ENCODE measurements around the gene PDSS2.
"Not testable (repeated sequence)": the region's sequence is repeated elsewhere in the genome, so short reads cannot be mapped to it uniquely, and the experiment has no call there.

PDSS2 gene

DNA sequence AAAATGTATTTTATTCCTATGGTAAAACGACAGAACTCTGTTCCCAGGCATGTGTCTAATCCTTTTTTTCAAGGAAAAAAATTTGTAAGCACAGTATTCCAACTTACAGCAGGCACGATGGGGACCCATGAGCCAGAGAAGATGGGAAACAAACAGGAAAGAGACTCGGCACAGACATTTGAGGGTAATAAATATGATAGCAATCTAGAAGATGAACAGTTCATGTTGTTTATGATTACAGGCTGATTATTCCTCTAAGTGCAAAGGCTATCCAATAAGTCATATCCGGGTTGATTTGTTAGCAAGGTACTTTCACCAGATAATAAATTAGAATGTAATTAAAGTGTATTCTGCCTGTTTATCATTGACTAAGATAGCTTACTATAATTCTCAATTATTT, 43.2 kb downstream of the PDSS2 start:
- no peak for DNase-seq

DNA sequence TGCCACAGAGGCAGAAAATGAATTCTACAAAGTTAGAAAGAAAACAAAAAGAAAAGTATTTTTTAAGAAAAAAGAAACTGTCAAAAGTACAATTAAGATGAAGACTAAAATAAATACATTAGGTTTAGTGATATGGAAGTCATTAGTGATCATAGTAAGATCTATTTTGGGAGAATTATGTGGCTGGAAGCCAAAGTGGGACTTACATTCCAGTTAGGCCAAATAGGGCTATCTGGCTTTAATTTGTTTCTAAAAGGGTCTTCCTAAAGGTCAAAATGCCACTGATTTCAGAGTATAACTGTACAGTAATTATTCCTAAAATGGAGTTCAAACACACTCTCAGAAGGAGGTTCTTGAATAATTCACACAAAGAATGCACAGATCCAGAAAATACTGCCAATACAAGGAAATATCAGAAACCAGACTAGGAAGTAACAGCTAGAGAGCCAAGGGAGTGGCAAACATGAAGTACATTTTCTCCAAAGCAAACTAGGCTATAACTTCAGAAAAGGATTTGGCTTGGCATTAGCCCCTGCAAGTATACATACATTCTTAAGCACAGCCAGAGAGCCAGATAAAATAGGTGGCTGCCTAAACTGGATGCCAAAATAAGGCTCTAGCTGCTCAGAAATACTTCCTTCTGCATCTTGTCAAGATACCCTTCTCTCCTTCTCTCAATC, 45.3 kb downstream of the PDSS2 start:
- no peak for DNase-seq

DNA sequence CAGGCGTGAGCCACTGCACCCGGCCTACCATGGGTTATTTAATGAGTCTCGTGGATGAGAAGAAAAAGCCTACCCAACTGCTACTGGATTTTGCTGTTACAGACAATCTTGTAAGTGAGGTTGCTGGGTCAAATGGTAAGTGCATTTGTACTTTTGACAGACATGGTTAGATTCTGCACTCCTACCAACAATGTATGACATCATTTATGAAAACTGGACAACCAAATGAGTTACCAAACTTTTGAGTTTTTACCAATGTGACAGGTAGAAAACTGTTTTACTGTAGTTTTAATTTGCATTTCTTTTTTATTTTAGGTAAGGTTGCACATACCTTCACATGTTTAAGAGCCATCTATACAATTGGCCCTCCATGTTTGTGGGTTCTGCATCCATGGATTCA, 48.2 kb downstream of the PDSS2 start:
- DNase-seq, result no peak

DNA sequence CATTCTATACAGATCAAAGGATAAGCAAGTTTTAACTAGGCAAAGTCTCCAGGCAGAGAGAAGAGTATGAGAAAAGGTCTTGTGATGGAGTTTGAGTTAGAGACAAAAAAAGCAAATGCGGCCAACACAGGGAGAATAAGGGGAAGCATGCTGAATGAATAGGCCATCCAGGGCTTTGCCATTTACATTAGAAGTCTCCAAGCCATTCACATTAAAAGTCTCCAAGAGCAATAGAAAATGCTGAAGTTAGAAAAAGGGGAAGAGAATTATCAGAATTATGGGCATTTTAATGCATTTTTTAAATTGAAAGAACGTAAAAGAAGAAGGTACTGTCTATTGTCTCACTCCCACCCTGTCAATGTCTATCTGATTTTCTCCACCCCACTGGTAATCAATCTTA, 49.4 kb downstream of the PDSS2 start:
- no peak for DNase-seq

DNA sequence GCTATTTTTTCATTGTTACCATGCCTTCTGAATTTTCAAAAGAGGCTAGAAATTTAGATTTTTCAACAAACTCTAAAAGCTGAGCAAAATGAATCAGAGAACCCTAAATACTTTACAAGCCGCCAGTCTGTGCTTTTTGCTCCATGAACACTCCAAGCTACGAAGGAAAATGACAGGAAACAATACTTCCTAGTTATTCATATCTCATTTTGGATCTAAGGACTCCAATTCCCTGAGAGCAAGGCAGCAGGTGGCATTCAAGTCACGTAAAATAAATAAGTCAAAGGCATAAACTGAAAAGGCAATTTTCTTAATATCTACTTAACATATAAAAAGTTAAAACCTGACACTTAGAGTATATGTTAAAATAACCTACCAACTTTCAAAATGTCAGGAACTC, 50.6 kb downstream of the PDSS2 start:
- DNase-seq, result no peak

DNA sequence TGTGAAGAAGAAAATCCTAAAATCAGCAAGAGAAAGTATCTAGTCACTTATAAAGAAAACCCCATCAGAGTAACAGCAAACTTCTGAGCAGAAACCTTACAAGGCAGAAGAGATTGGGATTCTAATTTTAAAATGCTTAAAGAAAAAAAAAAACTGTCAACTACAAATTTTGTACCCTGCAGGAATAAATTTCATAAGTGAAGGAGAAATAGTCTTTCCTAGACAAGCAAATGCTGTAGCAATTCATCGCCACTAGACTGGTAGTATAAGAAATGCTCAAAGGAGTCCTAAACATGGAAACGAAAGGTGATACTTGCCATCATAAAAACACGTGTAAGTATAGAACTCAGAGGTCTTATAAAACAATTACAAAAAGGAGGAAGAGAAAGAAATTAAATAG, 54.4 kb downstream of the PDSS2 start:
- DNase-seq, result no peak

DNA sequence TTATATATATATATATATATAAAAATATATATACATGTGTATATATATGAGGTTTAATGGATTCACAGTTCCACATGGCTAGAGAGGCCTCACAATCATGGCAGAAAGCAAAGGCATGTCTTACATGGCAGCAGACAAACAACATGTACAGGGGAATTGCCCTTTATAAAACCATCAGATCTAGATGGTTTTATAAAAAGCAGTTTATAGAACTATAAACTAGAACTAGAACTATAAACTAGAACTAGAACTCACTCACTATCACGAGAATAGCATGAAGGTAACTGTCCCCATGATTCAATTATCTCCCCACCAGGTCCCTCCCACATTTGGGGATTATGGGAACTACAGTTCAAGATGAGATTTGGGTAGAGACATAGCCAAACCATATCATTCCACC, 56.8 kb downstream of the PDSS2 start:
- no peak for DNase-seq

DNA sequence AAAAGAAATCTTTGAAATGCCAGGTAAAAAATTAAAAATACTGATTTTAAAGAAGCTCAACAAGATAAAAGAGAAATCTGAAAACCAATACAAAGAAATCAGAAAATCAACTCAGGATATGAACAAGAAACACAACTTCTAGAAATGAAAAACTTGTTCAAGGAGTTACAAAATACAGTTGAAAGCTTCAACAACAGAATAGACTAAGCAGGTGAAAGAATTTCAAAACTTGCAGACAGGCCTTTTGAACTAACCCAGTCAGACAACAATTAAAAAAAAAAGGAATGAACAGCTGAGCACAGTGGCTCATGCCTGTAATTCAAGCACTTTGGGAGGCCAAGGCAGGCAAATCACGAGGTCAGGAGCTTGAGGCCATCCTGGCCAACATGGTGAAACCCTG, 57.8 kb downstream of the PDSS2 start:
- DNase-seq, result no peak

DNA sequence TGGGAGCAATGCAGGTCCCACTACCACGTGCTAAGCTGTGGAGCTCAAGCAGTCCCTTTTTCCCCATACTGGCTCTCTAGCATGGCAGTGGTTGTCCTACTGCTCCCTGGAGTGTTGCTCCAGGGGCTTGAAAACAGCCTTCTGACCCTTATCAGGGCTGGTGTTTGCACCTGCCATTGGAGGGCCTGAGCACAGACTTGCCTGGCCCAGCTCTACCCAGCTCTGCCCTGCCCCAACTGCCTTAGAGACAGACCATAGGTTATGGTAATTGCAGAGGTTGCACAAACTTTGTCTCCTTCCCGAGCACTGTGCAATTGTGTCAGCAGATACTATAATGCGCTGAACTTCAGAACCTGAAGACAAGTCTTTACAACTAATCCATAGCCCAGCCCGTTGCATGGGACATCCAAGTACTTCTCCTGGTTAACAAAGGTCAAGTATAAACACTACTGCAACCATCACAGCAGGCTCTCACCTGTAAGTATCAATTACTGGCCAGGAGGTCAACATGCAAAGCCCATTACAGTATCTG, 58.7 kb downstream of the PDSS2 start:
- no peak for DNase-seq

DNA sequence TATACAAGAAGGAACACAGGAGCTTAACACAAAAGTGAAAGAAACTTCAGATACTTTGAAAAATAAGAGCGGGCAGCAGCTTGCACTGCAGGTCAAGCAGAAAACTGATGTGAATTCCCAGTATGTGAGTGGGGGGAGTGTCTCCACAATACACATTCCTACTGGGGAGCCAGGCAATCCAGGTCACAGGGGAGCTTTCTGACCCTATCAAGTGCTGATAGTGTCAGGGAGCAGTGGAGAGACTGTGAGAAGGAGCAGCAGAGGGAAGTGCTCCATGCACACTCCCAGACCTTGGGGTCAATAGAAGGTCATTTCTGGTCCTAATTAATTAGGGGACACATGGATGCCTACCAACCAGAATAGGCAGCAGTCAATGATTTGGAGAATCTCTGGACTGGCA, 59.4 kb downstream of the PDSS2 start:
- DNase-seq, result no peak

DNA sequence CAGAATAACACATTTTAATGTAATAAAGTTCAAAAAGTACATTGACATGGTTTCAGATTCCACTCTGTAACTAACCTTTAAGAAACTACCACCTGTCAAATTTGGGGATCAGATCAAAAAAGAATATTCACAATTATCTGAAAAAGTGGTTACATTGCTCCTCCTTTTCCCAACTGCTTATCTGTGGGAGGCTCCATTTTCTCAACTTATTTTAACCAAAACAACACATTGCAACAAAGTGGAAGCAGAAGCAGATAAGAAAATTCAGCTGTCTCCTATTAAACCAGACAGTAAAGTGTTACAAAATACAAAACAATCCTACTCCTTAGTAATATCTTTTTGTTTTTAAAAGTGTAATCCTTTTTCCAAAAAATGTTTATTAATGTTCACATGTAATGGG, 61.4 kb downstream of the PDSS2 start:
- DNase-seq, result no peak

DNA sequence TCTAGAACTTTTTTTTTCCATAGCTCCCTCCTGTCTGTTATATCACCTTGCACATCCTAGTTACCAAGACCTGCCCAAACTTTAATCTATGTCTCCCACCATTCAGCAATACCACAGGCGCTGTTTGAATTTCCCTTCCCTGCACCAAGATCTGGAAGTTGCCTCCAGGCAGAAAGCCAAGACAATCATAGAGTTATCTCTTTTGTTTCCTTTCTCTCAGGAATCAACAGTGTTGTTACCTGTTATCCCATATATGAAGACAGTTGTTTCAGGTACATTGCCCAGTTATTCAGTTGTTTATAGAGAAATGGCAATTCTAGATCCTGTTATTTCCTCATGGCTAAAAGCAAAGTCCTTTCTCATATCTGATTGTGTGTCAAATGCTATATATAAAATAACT, 63.2 kb downstream of the PDSS2 start:
- DNase-seq, result no peak

DNA sequence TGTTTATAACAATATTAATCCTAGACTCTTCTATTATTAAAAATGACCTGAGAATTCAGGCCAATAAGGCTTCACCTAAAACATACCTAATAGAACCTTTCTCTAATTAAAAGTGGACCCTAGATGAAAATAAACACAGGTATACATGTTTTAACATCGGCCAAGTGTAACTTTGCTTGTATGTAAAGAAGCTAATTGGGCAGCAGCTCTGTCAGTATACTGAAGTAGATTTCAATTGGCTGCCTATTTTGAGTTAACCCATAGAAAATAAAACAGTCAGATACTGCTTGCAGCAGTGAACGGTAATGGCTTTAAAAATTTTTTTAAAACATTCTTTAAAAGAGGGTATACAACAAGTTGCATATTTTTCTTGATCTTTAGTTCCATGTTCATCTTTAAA, 67.3 kb downstream of the PDSS2 start:
- no peak for DNase-seq

DNA sequence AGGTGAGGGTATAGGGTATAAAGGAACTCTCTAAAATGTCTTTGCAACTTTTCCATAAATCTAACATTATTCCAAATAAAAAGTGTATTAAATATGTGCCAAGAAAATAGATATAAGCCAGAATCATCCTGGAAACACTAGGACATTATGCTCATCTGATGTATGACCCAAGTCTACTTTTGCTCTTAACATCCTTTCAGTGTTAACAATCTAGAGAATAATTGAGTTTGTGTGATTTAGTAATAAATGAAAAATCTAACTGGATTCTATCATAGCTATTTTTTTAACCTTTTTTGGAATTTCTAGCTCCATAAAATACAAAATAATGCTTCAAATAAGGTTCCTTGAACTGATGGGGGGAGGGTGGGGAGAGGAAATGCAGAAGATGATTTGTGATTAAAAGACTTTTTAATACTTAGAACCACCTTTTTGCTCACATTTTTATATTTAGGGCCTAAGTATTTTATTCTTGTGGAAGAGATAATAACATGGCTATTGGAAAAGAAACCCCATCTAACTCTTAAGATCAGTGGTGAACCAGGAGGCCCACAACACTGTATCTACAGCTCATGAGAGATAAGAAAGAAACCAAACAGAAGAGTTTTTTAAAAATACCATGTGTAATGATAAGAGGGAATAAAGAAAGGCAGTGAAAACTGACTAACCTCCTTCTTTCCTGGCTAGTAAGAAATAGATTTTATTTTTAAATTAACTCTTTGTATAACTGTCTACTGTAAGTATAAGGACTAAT, 68.5 kb downstream of the PDSS2 start:
- no peak for DNase-seq

DNA sequence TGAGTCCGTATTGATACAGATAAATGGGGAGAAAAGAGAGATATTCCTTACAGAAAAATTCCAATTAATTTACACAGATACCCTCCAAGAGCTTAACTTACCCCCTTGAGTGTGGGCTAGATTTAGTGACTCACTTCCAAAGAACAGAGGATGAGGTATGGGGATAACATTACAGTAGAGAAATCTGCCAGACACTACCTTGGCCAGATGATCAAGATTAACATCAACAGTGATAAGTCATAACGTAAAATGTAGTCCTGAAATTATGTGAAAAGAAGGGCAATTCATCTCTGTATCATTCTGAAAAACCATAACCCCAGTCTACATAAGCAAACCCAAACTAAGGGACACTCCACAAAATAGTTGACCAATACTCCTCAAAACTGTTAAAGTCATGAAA, 69.3 kb downstream of the PDSS2 start:
- no peak for DNase-seq

DNA sequence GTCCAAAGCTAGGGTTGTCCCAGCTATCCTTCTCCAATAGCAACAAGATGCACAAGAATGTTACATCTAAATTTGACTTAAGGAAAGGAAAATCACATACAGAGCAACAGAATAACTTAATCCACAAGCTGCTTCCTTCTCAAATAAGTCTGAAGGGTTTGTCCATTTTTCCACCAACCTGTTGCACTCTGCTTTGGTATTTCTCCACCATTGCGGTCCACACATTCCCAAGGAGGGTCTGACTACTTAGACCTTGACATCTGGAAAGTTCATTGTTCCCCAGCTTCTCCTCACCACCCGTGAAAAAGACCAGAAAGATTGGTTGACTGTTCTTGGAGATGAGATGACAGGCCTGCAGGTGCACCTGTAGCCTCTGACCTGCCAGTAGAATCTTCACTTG, 72.5 kb downstream of the PDSS2 start:
- no peak for DNase-seq

DNA sequence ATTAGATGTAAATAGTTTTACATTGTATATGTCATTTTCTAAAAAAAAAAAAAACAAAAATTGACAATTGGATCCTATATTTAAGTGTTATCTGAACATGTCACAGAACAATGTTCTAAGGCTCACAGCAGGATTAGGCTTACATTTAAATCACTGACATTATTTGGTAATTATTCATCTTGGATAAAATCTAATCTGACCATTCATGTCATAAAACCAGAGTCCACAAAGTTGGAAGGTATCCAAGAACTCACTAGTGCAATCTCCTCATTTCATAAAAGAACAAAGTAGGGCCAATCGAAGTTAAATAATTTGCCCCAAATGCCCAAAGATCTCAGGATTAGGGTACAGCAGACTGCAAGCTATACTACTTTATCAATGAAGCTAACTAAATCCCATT, 73.0 kb downstream of the PDSS2 start:
- DNase-seq, result no peak

DNA sequence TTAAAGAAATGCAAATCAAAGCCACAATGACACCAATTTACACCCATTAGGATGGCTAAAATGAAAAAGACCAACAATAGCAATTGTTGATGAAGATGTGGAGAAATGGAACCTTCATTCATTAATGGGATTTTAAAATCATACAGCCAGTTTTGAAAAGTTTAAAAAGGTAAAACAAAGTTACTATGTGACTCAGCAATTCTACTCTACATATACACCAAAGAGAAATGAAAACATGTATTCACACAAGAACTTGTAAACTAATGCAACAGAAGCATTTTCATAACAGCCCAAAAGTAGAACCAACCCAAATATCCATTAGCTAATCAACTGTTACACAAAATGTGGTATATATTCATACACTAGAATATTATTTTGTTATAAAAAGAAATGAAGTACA, 75.7 kb downstream of the PDSS2 start:
- DNase-seq, result no peak

DNA sequence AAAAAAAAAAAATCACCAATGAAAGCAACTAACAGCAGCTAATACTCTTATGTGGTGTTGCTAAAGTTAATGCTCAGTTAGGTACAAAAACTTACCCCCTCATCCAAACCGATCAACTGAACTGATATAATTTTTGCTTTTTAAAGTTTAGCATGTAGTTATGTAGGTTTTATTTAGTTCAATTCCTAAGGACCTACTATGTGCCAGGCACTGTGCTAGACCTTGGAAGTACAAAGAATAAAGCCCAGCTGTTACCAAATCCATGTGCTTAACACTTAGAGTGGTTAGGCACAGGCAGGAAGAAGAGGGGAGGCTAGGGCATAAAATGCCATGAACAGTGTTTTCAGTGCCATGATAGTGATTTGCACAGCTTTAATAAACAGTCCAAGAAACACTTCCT, 85.1 kb downstream of the PDSS2 start:
- no peak for DNase-seq

DNA sequence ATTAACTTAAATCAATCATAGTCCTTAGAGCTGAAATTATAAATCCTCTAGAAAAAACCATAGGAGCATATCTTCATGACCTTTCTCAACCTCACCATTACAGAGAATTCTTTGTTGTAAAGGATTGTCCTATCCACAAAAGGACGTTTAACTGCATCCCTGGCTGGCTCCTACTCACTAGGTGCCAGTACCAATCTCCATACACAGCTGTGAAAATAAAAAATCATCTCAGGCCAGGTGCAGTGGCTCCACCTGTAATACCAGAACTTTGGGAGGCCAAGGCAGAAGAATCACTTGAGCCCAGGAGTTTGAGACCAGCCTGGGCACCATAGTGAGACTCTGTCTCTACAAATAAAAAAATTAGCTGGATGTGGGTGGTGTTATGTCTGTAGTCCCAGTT, 89.9 kb downstream of the PDSS2 start:
- DNase-seq, result no peak

DNA sequence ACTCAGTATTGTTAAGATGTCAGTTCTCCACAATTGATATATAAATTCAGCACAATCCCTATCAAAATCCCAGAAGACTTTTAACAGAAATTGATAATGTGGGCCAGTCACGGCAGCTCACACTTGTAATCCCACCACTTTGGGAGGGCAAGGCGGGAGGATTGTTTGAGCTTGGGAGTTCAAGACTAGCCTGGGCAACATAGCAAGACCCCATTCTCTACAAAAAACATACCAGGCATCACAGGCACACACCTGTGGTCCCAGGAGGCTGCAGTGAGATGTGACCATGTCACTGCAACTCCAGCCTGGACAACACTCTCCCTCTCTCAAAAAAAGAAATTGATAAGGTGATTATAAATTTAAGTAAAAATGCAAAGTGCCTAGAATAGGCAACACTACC, 90.9 kb downstream of the PDSS2 start:
- DNase-seq, result no peak

DNA sequence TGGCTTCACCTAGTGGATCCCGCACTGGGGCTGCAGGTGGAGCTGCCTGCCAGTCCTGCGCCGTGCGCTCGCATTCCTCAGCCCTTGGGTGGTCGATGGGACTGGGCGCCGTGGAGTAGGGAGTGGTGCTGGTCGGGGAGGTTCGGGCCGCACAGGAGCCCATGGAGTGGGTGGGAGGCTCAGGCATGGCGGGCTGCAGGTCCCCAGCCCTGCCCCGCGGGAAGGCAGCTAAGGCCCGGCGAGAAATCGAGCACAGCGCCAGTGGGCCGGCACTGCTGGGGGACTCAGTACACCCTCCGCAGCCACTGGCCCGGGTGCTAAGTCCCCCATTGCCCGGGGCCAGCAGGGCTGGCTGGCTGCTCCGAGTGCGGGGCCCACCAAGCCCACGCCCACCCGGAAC, 95.2 kb downstream of the PDSS2 start:
- DNase-seq, result not testable (repeated sequence)

DNA sequence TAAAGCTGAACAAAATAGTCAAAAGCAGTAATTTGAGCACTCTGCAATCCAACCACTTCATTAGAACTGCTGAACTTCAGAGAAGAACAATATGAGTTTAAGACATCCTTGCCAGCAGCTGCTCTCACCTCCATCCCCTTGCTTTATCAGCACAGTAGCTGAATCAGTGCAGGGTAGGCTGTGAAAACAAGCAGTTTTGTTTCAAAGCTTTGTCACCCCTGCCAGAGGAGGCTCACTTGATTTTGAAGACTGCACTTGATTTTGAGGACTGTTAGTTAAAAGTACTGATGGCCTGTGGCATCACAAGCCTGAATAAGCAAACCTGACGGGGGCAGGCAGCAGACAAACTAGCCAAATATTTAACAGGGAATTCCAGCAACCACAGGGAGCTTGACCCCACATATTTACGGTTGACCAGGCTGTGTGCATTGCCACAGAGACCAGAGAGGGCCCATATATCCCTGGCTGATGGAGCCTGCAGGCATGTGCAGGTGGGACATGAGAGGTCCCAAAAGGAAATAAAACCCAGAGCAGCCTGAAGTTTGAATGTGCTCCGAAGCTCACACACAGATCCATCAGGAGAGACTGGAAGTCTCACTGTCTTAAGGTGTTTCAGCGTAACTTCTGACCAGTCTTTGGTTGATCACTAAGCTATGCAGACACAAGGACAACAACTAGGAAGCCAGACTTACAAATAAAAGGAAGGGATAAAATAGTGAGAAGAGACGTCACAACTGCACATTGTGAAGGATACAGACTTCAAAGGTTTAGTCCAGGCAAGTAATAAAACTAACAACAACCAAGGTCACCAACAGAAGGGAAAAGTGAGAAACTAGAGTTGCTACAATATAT, 97.4 kb downstream of the PDSS2 start:
- no peak for DNase-seq

DNA sequence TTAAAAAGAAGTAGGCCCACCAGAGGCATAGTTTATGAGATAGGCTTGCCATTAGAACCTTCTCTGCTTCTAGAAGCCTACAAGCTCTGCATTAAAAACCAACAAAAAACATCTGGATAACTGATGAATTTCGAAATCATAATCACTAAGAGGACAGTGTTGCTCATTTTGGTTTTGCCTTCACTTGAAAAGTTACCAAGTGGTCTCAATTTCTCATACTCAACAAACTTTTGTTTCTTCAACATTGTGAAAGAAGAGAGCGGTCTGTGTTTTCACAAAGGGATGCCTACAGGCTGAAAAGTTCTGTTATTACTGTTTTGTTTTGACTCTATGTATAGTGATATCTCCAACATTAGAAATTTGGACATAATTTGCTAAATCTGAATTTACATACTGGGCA, 98.9 kb downstream of the PDSS2 start:
- DNase-seq, result no peak
